D341Med (cell line): Measurements from ENCODE around the gene KIR3DL2.
"Not testable (repeated sequence)": the region's sequence is repeated elsewhere in the genome, so short reads cannot be mapped to it uniquely, and the experiment has no call there.

Experiments used
- DNase-seq: peaks from one replicate; pipeline ENCODE4 v3.0.0; 2012; ENCODE audit warnings: low spot score

The KIR3DL2 gene

GRCh38 chr19:54871696-54872095 is 21.5 kb downstream of the KIR3DL2 start:
- DNase-seq = no peak

- DNase-seq = no peak
Measured at GRCh38 chr19:54873990-54874389, 23.7 kb downstream of the KIR3DL2 start, which contains the start of gene FCAR. FCAR (plus strand) TSS chr19:54874235; CDS start chr19:54874290, 55 bp downstream.

- no peak for DNase-seq
Measured at GRCh38 chr19:54875506-54875905, 25.3 kb downstream of the KIR3DL2 start.

- DNase-seq = no peak
Measured at GRCh38 chr19:54877471-54877870, 27.2 kb downstream of the KIR3DL2 start.

- no peak for DNase-seq
Measured at GRCh38 chr19:54881884-54882283, 31.6 kb downstream of the KIR3DL2 start.

- DNase-seq = no peak
Measured at GRCh38 chr19:54882758-54883157, 32.5 kb downstream of the KIR3DL2 start.

- DNase-seq = no peak
Measured at GRCh38 chr19:54883228-54883627, 33.0 kb downstream of the KIR3DL2 start.

GRCh38 chr19:54888239-54888638 is 38.0 kb downstream of the KIR3DL2 start:
- no peak for DNase-seq

- DNase-seq = no peak
Measured at GRCh38 chr19:54889566-54889965, 39.3 kb downstream of the KIR3DL2 start.

GRCh38 chr19:54893406-54893805 is 43.2 kb downstream of the KIR3DL2 start:
- DNase-seq = no peak

GRCh38 chr19:54894106-54894505 is 43.9 kb downstream of the KIR3DL2 start:
- DNase-seq = not testable (repeated sequence)

- no peak for DNase-seq
Measured at GRCh38 chr19:54896036-54896435, 45.8 kb downstream of the KIR3DL2 start.

GRCh38 chr19:54898685-54899084 is 48.4 kb downstream of the KIR3DL2 start:
- not testable (repeated sequence) for DNase-seq

- DNase-seq = not testable (repeated sequence)
Measured at GRCh38 chr19:54899646-54900045, 49.4 kb downstream of the KIR3DL2 start.

- not testable (repeated sequence) for DNase-seq
Measured at GRCh38 chr19:54901153-54901552, 50.9 kb downstream of the KIR3DL2 start.

- no peak for DNase-seq
Measured at GRCh38 chr19:54902061-54902460, 51.8 kb downstream of the KIR3DL2 start.

- DNase-seq = no peak
Measured at GRCh38 chr19:54903303-54903702, 53.1 kb downstream of the KIR3DL2 start.

- not testable (repeated sequence) for DNase-seq
Measured at GRCh38 chr19:54904261-54904660, 54.0 kb downstream of the KIR3DL2 start.

GRCh38 chr19:54905421-54905802 is 55.2 kb downstream of the KIR3DL2 start:
- no peak for DNase-seq

- DNase-seq = no peak
Measured at GRCh38 chr19:54905803-54906511, 55.7 kb downstream of the KIR3DL2 start, which contains the start of gene NCR1. NCR1 (plus strand) TSS chr19:54906148; CDS start chr19:54906188, 40 bp downstream.

- DNase-seq = no peak
Measured at GRCh38 chr19:54906819-54907218, 56.6 kb downstream of the KIR3DL2 start.

GRCh38 chr19:54907899-54908298 is 57.7 kb downstream of the KIR3DL2 start:
- not testable (repeated sequence) for DNase-seq
